Brain microvascular endothelial cell (primary cell): Measurements from ENCODE around the gene VPS33B.

Experiments used
- DNase-seq: peaks from one replicate; pipeline ENCODE4 v3.0.0-alpha.2; 2020
- H3K27ac ChIP-seq: fragments of 250-450 bp; sonication (Bioruptor Pico); 2 replicates; pipeline ENCODE4 v1.5.1; 2020; ENCODE audit warnings: mild to moderate bottlenecking, moderate library complexity
- H3K27me3 ChIP-seq: fragments of 250-450 bp; sonication (Bioruptor Pico); replicated peaks from 2 replicates; pipeline ENCODE4 v1.5.1; 2020; ENCODE audit warnings: mild to moderate bottlenecking
- H3K36me3 ChIP-seq: fragments of 250-450 bp; sonication (Bioruptor Pico); replicated peaks from 2 replicates; pipeline ENCODE4 v1.5.1; 2020; ENCODE audit warnings: mild to moderate bottlenecking
- H3K4me3 ChIP-seq: 2 replicates; pipeline ENCODE4 v1.5.1; 2011; ENCODE audit warnings: low read depth, mild to moderate bottlenecking, control low read depth, low read length, moderate library complexity
- in situ Hi-C: cut with HindIII; loops from 2 replicates; pipeline ENCODE4 v1.10.0; 2017; ENCODE audit warnings: low sequenced_read_pairs, low pct_ligation_motif_present
- TF ChIP-seq, protein P1 (sequence below): IDR thresholded peaks from 2 replicates; pipeline ENCODE4 v1.5.1; 2011; ENCODE audit warnings: low read depth, mild to moderate bottlenecking, moderate library complexity, low read length, control low read depth, inconsistent platforms; ENCODE audit errors: missing control alignments

The VPS33B gene

DNA sequence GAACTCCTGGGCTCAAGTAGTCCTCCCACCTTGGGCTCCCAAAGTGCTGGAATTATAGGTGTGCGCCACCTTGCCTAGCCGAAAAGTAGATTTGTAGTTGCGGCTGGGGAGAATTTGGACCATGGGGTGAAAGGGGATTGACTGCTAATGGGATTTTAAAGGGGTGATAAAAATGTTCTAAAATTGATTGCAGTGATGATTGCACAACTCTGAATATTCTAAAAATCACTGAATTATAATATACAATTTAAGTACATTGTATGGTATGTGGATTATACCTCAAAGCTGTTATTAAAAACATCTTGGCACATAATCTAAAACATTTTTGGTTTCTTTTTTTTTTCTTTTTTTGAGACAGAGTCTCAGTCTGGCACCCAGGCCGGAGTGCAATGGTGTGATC lies 31.9 kb downstream of the VPS33B start:
- Histone ChIP-seq H3K4me3 (no peak overlapping the region), H3K27me3 (no peaks in the 10 kb centered on the region), H3K27ac (no peak overlapping the region), H3K36me3 (peaks cover 2% of the 10 kb centered on the region)
- in situ Hi-C loops: no loop called here
- DNase-seq: no peak
- TF ChIP-seq, protein P1, sequence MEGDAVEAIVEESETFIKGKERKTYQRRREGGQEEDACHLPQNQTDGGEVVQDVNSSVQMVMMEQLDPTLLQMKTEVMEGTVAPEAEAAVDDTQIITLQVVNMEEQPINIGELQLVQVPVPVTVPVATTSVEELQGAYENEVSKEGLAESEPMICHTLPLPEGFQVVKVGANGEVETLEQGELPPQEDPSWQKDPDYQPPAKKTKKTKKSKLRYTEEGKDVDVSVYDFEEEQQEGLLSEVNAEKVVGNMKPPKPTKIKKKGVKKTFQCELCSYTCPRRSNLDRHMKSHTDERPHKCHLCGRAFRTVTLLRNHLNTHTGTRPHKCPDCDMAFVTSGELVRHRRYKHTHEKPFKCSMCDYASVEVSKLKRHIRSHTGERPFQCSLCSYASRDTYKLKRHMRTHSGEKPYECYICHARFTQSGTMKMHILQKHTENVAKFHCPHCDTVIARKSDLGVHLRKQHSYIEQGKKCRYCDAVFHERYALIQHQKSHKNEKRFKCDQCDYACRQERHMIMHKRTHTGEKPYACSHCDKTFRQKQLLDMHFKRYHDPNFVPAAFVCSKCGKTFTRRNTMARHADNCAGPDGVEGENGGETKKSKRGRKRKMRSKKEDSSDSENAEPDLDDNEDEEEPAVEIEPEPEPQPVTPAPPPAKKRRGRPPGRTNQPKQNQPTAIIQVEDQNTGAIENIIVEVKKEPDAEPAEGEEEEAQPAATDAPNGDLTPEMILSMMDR: no peak

DNA sequence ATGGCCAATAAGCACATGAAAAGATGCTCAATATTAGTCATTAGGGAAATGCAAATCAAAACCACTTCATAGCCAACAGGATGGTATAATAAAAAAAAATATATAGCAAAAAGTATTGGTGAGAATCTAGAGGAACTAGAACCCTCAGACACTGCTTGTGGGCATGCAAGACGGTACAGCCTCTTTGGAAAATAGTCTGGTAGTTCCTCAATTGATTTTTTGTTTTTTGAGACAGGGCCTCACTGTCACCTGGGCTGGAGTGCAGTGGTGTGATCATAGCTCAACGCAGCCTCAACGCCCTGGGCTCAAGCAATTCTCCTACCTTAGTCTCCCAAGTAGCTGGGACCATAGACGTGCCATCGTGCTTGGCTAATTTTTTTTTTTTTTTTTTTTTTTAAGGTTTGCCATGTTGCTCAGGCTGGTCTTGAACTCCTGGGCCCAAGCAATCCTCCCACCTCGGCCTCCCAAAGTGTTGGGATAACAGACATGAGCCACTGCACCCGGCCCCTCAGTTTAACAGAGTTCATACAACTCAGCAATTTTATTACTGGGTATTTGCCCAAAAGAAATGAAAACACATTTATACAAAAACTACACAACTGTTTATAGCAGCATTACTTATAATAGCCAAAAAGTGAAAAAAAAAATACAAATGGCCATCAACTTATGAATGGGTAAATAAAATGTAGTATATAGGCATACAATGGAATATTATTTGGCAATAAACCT lies 33.2 kb downstream of the VPS33B start:
- TF ChIP-seq, protein P1: no peak
- Histone ChIP-seq H3K27me3 (no peaks in the 10 kb centered on the region), H3K36me3 (peaks cover under 1% of the 10 kb centered on the region), H3K27ac (no peak overlapping the region), H3K4me3 (no peak overlapping the region)
- in situ Hi-C loops: no loop called here
- no peak for DNase-seq

DNA sequence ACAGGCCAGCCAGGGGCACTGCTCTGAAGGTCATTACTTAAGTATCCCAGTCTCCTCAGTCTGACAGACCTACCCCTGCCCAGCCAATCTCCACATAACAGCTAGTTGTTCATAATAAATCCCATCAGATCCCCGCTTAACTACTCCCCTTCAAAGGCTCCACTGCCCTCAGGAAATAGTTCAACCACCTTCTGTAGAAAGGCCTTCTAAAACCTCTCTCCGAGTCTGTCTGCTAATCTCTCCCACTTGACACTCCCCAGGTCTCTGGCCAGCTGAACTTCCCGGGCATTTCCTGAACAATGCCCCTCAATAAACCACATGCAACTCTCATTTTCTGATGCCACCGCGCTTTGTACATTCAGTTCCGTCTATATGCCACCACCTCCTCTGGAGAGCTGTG lies 34.1 kb downstream of the VPS33B start:
- TF ChIP-seq, protein P1: no peak
- Histone ChIP-seq H3K27ac (no peak overlapping the region), H3K36me3 (no peaks in the 10 kb centered on the region), H3K4me3 (no peak overlapping the region), H3K27me3 (no peaks in the 10 kb centered on the region)
- no peak for DNase-seq
- in situ Hi-C loops: no loop called here

DNA sequence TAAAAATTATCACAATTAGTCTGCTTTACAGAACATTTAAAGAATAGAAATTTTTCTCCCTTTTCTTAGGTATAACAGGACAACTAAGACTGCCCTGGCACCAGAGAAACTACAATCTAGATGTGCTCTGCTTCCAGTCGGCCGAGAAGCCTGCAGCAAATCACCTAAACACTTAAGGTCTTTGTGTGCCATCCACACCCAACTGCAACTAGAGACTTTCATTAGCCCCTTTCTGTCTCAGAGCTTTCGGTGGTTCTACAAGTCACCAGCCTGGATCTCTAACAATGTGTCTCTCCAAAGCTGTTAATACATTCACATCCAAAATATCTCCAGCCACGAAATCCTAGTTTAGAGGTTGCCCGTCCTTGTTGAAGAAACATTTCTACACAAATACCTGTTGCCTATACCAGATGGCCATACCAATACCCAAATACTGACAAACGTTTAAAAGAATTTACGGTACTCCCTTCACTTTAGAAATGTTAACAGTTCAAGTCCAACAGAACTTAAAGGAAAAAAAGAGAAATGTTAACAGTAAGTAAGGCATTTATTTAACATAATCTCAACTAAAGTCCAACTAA lies 34.7 kb downstream of the VPS33B start:
- in situ Hi-C loops: no loop called here
- TF ChIP-seq, protein P1: no peak
- H3K36me3 ChIP-seq: no peaks in the 10 kb centered on the region
- H3K27me3 ChIP-seq: no peaks in the 10 kb centered on the region
- H3K27ac ChIP-seq: no peak overlapping the region
- H3K4me3 ChIP-seq: no peak overlapping the region
- no peak for DNase-seq

DNA sequence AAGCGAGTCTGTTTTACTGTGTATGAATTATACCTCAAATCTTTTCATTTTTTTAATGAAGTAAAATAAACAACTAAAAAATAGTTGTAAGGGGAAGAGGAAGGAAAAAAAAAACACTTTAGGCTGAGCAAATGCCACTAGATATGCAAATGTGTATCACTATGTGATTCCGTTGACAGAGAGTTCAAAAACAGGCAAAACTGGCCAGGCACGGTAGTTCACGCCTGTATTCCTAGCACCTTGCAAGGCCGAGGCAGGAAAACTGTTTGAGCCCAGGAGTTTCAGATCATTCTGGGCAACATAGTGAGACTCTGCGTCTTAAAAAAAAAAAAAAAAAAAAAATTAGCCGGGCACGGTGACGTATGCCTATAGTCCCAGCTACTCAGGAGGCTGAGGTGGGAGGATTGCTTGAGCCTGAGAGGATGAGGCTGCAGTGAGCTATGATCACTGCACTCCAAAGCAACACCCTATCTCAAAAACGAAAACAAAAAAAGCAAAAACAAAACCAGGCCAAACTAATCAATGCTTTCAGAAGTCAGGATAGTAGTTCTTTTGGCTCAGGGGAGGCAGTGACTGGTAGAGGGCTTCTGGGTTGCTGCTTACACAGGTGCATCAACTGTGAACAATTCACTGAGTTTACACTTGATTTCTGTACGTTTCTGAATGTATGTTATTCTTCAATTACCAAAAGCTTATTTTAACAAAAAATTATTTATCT lies 35.4 kb downstream of the VPS33B start:
- H3K36me3 ChIP-seq: no peaks in the 10 kb centered on the region
- H3K27me3 ChIP-seq: no peaks in the 10 kb centered on the region
- TF ChIP-seq, protein P1: no peak
- in situ Hi-C loops: no loop called here
- no peak for DNase-seq
- H3K27ac ChIP-seq: no peak overlapping the region
- no peak overlapping the region for H3K4me3 ChIP-seq
